Measurements from ENCODE around the gene EPS8L2. TPM values are rescaled to one million over a fixed set of nuclear protein-coding genes. Genes with fewer than 3 reads are reported as not detected.

Gene EPS8L2
- total and polyA plus RNA-seq, 9 of the 15 experiments (the other 6 are each of a cell fraction or from before 2014, with no cell fraction given), result 0.75 to 17.0 (median 3.7) TPM

DNA sequence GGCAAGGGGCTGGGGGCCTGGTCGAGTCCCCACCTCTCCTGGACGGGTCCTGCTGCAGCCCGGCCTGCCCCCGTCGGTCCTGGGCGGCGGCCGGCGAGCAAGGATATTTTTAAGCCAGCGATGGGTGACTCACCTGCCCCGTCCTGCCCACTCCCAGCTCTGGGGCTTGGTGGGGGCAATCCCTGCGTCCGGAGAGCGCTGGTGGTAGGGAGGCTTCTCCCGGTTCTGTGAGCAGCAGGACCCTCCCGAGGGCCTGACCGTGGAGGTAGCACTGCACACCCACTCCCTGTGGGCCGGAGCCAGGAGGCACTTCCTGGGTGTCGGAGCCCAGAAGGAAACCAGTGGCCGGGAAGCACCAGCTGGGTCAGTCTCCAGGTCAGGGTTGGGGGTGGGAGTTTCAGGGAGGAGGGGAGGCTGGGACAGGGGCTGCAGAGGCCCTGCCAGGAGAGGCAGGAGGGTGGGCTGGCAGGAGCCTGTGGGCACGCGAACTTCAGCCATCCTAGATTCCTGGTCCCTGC, 467 bp downstream of the EPS8L2 start:
- TF ChIP-seq ZBTB7A (IDR thresholded peaks at IDR 0.05; ENCODE audit: borderline replicate concordance, control insufficient read depth, low read depth, low read length), result peak; percentile 15; the same call in 1 of the 2 replicates
- TF ChIP-seq, protein P1, sequence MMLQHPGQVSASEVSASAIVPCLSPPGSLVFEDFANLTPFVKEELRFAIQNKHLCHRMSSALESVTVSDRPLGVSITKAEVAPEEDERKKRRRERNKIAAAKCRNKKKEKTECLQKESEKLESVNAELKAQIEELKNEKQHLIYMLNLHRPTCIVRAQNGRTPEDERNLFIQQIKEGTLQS (IDR thresholded peaks at IDR 0.05), result peak; percentile 63
- TF ChIP-seq, protein P1 (CRISPR knock-in tag; conservative IDR thresholded peaks at IDR 0.05), result no peak
- TF ChIP-seq, protein P2, sequence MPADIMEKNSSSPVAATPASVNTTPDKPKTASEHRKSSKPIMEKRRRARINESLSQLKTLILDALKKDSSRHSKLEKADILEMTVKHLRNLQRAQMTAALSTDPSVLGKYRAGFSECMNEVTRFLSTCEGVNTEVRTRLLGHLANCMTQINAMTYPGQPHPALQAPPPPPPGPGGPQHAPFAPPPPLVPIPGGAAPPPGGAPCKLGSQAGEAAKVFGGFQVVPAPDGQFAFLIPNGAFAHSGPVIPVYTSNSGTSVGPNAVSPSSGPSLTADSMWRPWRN (IDR thresholded peaks at IDR 0.05; ENCODE audit: low read depth), result no peak
- peak; percentile 12 for TF ChIP-seq HMGN3 (IDR thresholded peaks at IDR 0.05; ENCODE audit: borderline replicate concordance, extremely low read depth, insufficient read length, low read depth, low read length)
- TF ChIP-seq FOSL1 (tag; conservative IDR thresholded peaks at IDR 0.05), result peak; percentile 63
- no peak for TF ChIP-seq CHD2 (IDR thresholded peaks at IDR 0.05; ENCODE audit: low read depth, low read length)
- peak; percentile 37; the same call in 1 of the 2 replicates for TF ChIP-seq ZFX (CRISPR knock-in tag; IDR thresholded peaks at IDR 0.05)
- no peak for TF ChIP-seq NR1H2 (CRISPR knock-in tag; IDR thresholded peaks at IDR 0.05)
- no peak for TF ChIP-seq KDM1A (IDR thresholded peaks at IDR 0.05)
- no peak for TF ChIP-seq KLF6 (CRISPR knock-in tag; IDR thresholded peaks at IDR 0.05; ENCODE audit: borderline replicate concordance)
- TF ChIP-seq POLR2G (IDR thresholded peaks at IDR 0.05; ENCODE audit: low read depth, low read length), result peak; percentile 66
- TF ChIP-seq SAP30 (IDR thresholded peaks at IDR 0.05; ENCODE audit: borderline replicate concordance, insufficient read depth, low read depth, low read length, poor library complexity, severe bottlenecking), result no peak
- TF ChIP-seq XRCC3 (IDR thresholded peaks at IDR 0.05), result no peak
- no peak for TF ChIP-seq POLR2A (conservative IDR thresholded peaks at IDR 0.05)
- no peak for TF ChIP-seq BACH1 (tag; IDR thresholded peaks at IDR 0.05)
- TF ChIP-seq JUND (IDR thresholded peaks at IDR 0.05; ENCODE audit: borderline replicate concordance, low read depth, low read length), result 0 out of 2 replicates have a peak, but pooled peaks have one; percentile 37
- TF ChIP-seq JUND (tag; IDR thresholded peaks at IDR 0.05; ENCODE audit: borderline replicate concordance, low read depth, low read length), result no peak
- no peak for TF ChIP-seq NR2C1 (IDR thresholded peaks at IDR 0.05)
- TF ChIP-seq NR2C1 (tag; IDR thresholded peaks at IDR 0.05), result no peak
- CTCF ChIA-PET (ENCODE audit: low intra/inter-chr PET ratio), result no interaction called here
- peaks cover 9% of the 10 kb centered on the region; the same call in 1 of the 3 replicates for H3K36me3 ChIP-seq (ENCODE audit: control insufficient read depth, insufficient read depth, low read length)
- peak overlapping the region; percentile 30 to 87; a peak in 3 of 4 replicates for H3K9ac ChIP-seq (ENCODE audit: insufficient read depth in 1 of 2, low read depth in 2 of 2, low read length in 2 of 2)
- POLR2A ChIA-PET, result interaction anchor here (0.6 kb wide), 1 partner anchor 40 kb away, joined by 4 read pairs; no protein-coding TSS in a partner anchor
- H3K4me1 ChIP-seq (replicated peaks in 1 of 2; ENCODE audit: control insufficient read depth in 2 of 2, insufficient read depth in 2 of 2, low read length in 2 of 2), result peaks cover 6 to 84% of the 10 kb centered on the region in 2 experiments
- H2AFZ ChIP-seq (ENCODE audit: low read depth, low read length), result peak overlapping the region; percentile 77
- H3K4me2 ChIP-seq (ENCODE audit: insufficient read depth, low read length), result peak overlapping the region; percentile 58
- DNase-seq (ENCODE audit: extremely low read depth in 1 of 4, low spot score in 3 of 4), result peak in 2 of 4 experiments; percentile 52 to 53
- no peak for FAIRE-seq
- H3K4me3 ChIP-seq, result peak overlapping the region; percentile 39
- intact Hi-C loops (cut with micrococcal nuclease), result no loop called here
- in situ Hi-C loops (cut with MboI), result no loop called here
- 18% methylated on average over 18 of the region's 22 CpGs for WGBS (ENCODE audit: insufficient coverage, low coverage, missing lambda C conversion rate)
- no peaks in the 10 kb centered on the region for H4K20me1 ChIP-seq (replicated peaks; ENCODE audit: control insufficient read depth, insufficient read depth, low read length)
- BruUV-seq (replicated peaks), result no TSS peak
- no peaks in the 10 kb centered on the region for H3K27me3 ChIP-seq (ENCODE audit: control insufficient read depth in 2 of 2, insufficient read depth in 2 of 2, low read length in 2 of 2)
- H3K9me3 ChIP-seq (replicated peaks; ENCODE audit: control insufficient read depth, insufficient read depth, low read depth, low read length), result no peaks in the 10 kb centered on the region
- peak; percentile 14; the same call in 2 of the 3 replicates for ATAC-seq
- H3K9me1 ChIP-seq (ENCODE audit: control insufficient read depth, insufficient read depth, low read length), result no peaks in the 10 kb centered on the region
- H3K27ac ChIP-seq (ENCODE audit: extremely low read depth, low read depth, low read length), result no peak overlapping the region
- H3K79me2 ChIP-seq (ENCODE audit: control insufficient read depth, insufficient read depth, low read length), result no peaks in the 10 kb centered on the region
